IPS-NIHi7 (cell line): ENCODE data around the gene KSR2.

Experiments used
- DNase-seq: peaks from one replicate; pipeline ENCODE4 v3.0.0; 2012; ENCODE audit warnings: mixed read lengths; ENCODE audit errors: extremely low spot score

KSR2 gene

GRCh38 chr12:117533687-117534086, 435.1 kb downstream of the KSR2 start:
- no peak for DNase-seq

- DNase-seq = no peak
Observed at GRCh38 chr12:117530796-117531195, 438.0 kb downstream of the KSR2 start.

- no peak for DNase-seq
Observed at GRCh38 chr12:117528538-117528937, 440.3 kb downstream of the KSR2 start.

GRCh38 chr12:117527479-117527855, 441.3 kb downstream of the KSR2 start:
- no peak for DNase-seq

GRCh38 chr12:117526757-117527478, 441.9 kb downstream of the KSR2 start:
- DNase-seq = no peak

- DNase-seq = no peak
Observed at GRCh38 chr12:117525766-117526165, 443.0 kb downstream of the KSR2 start.

GRCh38 chr12:117524806-117525205, 444.0 kb downstream of the KSR2 start:
- DNase-seq = no peak

- DNase-seq = no peak
Observed at GRCh38 chr12:117523971-117524370, 444.8 kb downstream of the KSR2 start.

- DNase-seq = no peak
Observed at GRCh38 chr12:117522559-117522958, 446.2 kb downstream of the KSR2 start.

- no peak for DNase-seq
Observed at GRCh38 chr12:117521867-117522266, 446.9 kb downstream of the KSR2 start.

GRCh38 chr12:117521346-117521745, 447.4 kb downstream of the KSR2 start:
- DNase-seq = no peak

- DNase-seq = no peak
Observed at GRCh38 chr12:117518594-117519270, 450.1 kb downstream of the KSR2 start.

- no peak for DNase-seq
Observed at GRCh38 chr12:117517219-117517739, 451.5 kb downstream of the KSR2 start.

GRCh38 chr12:117516034-117516433, 452.8 kb downstream of the KSR2 start:
- no peak for DNase-seq

GRCh38 chr12:117514016-117514415, 454.8 kb downstream of the KSR2 start:
- no peak for DNase-seq

- no peak for DNase-seq
Observed at GRCh38 chr12:117513353-117513752, 455.4 kb downstream of the KSR2 start.

- no peak for DNase-seq
Observed at GRCh38 chr12:117508468-117508867, 460.3 kb downstream of the KSR2 start.

- DNase-seq = no peak
Observed at GRCh38 chr12:117507548-117507947, 461.2 kb downstream of the KSR2 start.

GRCh38 chr12:117506333-117506732, 462.5 kb downstream of the KSR2 start:
- DNase-seq = no peak

GRCh38 chr12:117502633-117503032, 466.2 kb downstream of the KSR2 start:
- DNase-seq = no peak

GRCh38 chr12:117502233-117502632, 466.6 kb downstream of the KSR2 start:
- DNase-seq = no peak

- DNase-seq = no peak
Observed at GRCh38 chr12:117501076-117501869, 467.5 kb downstream of the KSR2 start.
